Fibroblast of lung (primary cell): ENCODE data around the gene ZFYVE27.

Experiments used
- EZH2 ChIP-seq: IDR thresholded peaks from 2 replicates; pipeline ENCODE4 v1.5.1; 2012; ENCODE audit warnings: low read length, control low read depth, mild to moderate bottlenecking; ENCODE audit errors: missing control alignments
- TF ChIP-seq, protein P1 (sequence below), 2 donors: IDR thresholded peaks in 1 of 2; conservative IDR thresholded peaks in 1 of 2; 1 replicate in 1 of 2; 2 replicates in 1 of 2; pipeline ENCODE4 v1.5.1; 2011 to 2012; ENCODE audit warnings: low read length in 2 of 2, control low read depth in 1 of 2, inconsistent platforms in 1 of 2, low read depth in 1 of 2, mild to moderate bottlenecking in 1 of 2

DNA sequence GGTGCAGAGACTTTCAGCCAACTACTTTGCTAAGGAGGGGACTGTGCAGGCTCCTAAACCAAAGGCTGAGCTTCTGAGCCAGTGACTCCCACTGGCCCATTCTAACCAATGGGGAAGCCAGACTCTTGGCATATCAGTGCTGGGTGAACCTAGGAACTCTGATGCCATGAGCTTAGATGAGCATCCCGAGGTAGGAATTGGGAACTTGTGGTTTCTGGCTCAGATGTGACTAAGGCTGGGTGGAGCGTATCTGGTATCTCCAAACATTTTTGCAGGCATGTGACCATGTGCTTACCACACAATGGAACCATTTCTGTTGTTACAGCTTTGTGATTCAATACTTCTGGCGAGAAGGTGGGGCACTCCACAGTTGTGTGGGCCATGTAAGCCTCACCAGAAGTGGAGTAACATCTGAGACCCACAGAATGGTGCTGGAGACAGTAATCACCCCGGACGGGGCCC lies 47.3 kb upstream of the ZFYVE27 start:
- TF ChIP-seq EZH2: no peak
- TF ChIP-seq, protein P1, sequence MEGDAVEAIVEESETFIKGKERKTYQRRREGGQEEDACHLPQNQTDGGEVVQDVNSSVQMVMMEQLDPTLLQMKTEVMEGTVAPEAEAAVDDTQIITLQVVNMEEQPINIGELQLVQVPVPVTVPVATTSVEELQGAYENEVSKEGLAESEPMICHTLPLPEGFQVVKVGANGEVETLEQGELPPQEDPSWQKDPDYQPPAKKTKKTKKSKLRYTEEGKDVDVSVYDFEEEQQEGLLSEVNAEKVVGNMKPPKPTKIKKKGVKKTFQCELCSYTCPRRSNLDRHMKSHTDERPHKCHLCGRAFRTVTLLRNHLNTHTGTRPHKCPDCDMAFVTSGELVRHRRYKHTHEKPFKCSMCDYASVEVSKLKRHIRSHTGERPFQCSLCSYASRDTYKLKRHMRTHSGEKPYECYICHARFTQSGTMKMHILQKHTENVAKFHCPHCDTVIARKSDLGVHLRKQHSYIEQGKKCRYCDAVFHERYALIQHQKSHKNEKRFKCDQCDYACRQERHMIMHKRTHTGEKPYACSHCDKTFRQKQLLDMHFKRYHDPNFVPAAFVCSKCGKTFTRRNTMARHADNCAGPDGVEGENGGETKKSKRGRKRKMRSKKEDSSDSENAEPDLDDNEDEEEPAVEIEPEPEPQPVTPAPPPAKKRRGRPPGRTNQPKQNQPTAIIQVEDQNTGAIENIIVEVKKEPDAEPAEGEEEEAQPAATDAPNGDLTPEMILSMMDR (conservative IDR thresholded peaks at IDR 0.05 in 1 of 2, IDR thresholded peaks at IDR 0.05 in 1 of 2; ENCODE audit: low read depth in 1 of 2, low read length in 2 of 2): no peak
